HEK293T (cell line): ENCODE results near the gene SENP3.

Experiments
- BHLHE40 ChIP-seq: fragments of 450-650 bp; IDR thresholded peaks from 2 replicates; pipeline ENCODE4 v1.6.1; 2016; ENCODE audit warnings: mild to moderate bottlenecking, moderate library complexity, borderline replicate concordance
- ELF4 ChIP-seq: fragments of 450-650 bp; IDR thresholded peaks from 2 replicates; pipeline ENCODE4 v1.6.1; 2017; ENCODE audit warnings: antibody characterized with exemption
- FOXA1 ChIP-seq: fragments of 450-650 bp; IDR thresholded peaks from 2 replicates; pipeline ENCODE4 v1.6.1; 2016; ENCODE audit warnings: mild to moderate bottlenecking
- FOXK2 ChIP-seq: fragments of 450-650 bp; IDR thresholded peaks from 2 replicates; pipeline ENCODE4 v1.6.1; 2016; ENCODE audit warnings: mild to moderate bottlenecking
- FOXM1 ChIP-seq: fragments of 450-650 bp; IDR thresholded peaks from 2 replicates; pipeline ENCODE4 v1.6.1; 2017; ENCODE audit warnings: mild to moderate bottlenecking, borderline replicate concordance
- HDGF ChIP-seq: fragments of 450-650 bp; IDR thresholded peaks from 2 replicates; pipeline ENCODE4 v1.6.1; 2017; ENCODE audit warnings: antibody characterized with exemption, borderline replicate concordance
- LEF1 ChIP-seq: fragments of 450-650 bp; IDR thresholded peaks from 2 replicates; pipeline ENCODE4 v1.6.1; 2017; ENCODE audit warnings: mild to moderate bottlenecking, borderline replicate concordance
- NFRKB ChIP-seq: fragments of 450-650 bp; IDR thresholded peaks from 2 replicates; pipeline ENCODE4 v1.6.1; 2016; ENCODE audit warnings: mild to moderate bottlenecking, moderate library complexity
- SP1 ChIP-seq: fragments of 450-650 bp; IDR thresholded peaks from 2 replicates; pipeline ENCODE4 v1.6.1; 2017
- SUZ12 ChIP-seq: fragments of 450-650 bp; IDR thresholded peaks from 2 replicates; pipeline ENCODE4 v1.6.1; 2016; ENCODE audit warnings: mild to moderate bottlenecking
- TARDBP ChIP-seq: fragments of 450-650 bp; IDR thresholded peaks from 2 replicates; pipeline ENCODE4 v1.6.1; 2016
- TF ChIP-seq, protein P1 (sequence below): fragments of 450-650 bp; IDR thresholded peaks from 2 replicates; pipeline ENCODE4 v1.6.1; 2016

DNA sequence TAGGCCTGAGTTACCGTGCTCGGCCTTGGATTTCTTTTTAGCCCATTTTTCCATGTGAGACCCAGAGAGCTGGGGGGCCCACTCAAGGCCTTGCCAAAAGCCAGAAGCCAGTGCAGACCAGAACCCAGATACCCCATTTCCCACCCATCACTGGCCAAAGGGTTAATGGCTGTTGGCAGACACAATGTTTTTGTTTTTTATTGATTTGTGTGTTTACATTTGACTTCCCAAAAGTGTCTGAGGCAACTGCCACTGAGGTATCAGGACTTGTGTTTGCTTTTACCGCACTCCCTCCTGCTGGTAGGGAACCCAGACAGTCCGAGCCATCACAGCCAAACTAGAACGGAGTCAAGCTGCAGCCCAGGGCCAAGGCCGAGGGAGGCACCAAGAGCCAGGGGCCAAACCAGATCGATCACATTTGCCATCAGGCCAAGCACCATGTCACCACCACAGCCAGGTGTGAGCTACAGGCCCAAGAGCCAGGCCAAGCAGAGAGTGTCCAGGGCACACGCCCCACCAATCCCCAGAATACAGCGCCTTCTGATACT, 20.6 kb upstream of the SENP3 start:
- TF ChIP-seq FOXM1 (no peak), ELF4 (no peak), BHLHE40 (no peak), TARDBP (no peak), SUZ12 (no peak), FOXA1 (no peak), LEF1 (no peak), SP1 (no peak), NFRKB (no peak), FOXK2 (no peak), HDGF (no peak)
- TF ChIP-seq, protein P1, sequence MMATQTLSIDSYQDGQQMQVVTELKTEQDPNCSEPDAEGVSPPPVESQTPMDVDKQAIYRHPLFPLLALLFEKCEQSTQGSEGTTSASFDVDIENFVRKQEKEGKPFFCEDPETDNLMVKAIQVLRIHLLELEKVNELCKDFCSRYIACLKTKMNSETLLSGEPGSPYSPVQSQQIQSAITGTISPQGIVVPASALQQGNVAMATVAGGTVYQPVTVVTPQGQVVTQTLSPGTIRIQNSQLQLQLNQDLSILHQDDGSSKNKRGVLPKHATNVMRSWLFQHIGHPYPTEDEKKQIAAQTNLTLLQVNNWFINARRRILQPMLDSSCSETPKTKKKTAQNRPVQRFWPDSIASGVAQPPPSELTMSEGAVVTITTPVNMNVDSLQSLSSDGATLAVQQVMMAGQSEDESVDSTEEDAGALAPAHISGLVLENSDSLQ = no peak
